HepG2 (cell line): ENCODE results near the gene DOK5. TPM values are rescaled to one million over a fixed set of nuclear protein-coding genes. Genes with fewer than 3 reads are reported as not detected.

Experiments used
- ATAC-seq: fragments of 200-7000 bp; cut with Tn5 transposase; 3 replicates; pipeline ENCODE4 v1.9.1; 2020; ENCODE audit warnings: mild to moderate bottlenecking, moderate library complexity
- BruUV-seq: library from RNA; stranded (reverse); fragments of 400-500 nt; replicated peaks from 2 replicates; lab custom pipeline; 2021; lab: Mats Ljungman, UMichigan
- CTCF ChIA-PET: fragments of 300-600 bp; formaldehyde crosslinking; extraction: SDS; loops from one replicate; lab custom pipeline; 2021; ENCODE audit warnings: low total read pairs, inconsistent platforms, low intra/inter-chr PET ratio; lab: Yijun Ruan, JAX
- POLR2A ChIA-PET: fragments of 350-600 bp; sonication (Branson Sonifier 250); formaldehyde crosslinking; loops from one replicate; lab custom pipeline; 2020; ENCODE audit warnings: antibody characterized with exemption, inconsistent platforms; lab: Yijun Ruan, JAX
- DNase-seq: peaks from one replicate; pipeline ENCODE4 v3.0.0-alpha.2; 2015; ENCODE audit warnings: low spot score
- FAIRE-seq: peaks from 3 replicates; lab custom pipeline; 2011; peaks lifted over from hg19 to GRCh38; lab: Jason Lieb, UNC
- H2AFZ ChIP-seq: one replicate; pipeline ENCODE4 v1.6.1; 2011; ENCODE audit warnings: low read length, inconsistent platforms
- H3K27ac ChIP-seq: fragments of 300-600 bp; 3 replicates; pipeline ENCODE4 v1.8.0; 2011; ENCODE audit warnings: mixed run types, mild to moderate bottlenecking, mixed read lengths, low read length, inconsistent platforms; ENCODE audit not compliant: insufficient read depth; ENCODE audit errors: extremely low read length
- H3K27me3 ChIP-seq, 2 experiments: fragments of 200-600 bp in 1 of 2; 2 replicates in 1 of 2; 3 replicates in 1 of 2; pipeline versions ENCODE4 v1.6.0 to v1.8.0; 2011; ENCODE audit warnings: low read length in 2 of 2, mild to moderate bottlenecking in 2 of 2, moderate library complexity in 2 of 2, inconsistent platforms in 1 of 2; ENCODE audit not compliant: insufficient read depth in 2 of 2, control insufficient read depth in 1 of 2
- H3K36me3 ChIP-seq, 2 experiments: fragments of 200-600 bp in 1 of 2; replicated peaks in 1 of 2; 2 replicates in 1 of 2; 3 replicates in 1 of 2; pipeline versions ENCODE4 v1.5.1 to v1.8.0; 2011; ENCODE audit warnings: low read length in 2 of 2, inconsistent platforms in 1 of 2; ENCODE audit not compliant: insufficient read depth in 2 of 2, control insufficient read depth in 1 of 2
- H3K4me1 ChIP-seq: 2 replicates; pipeline ENCODE4 v1.5.1; 2012; ENCODE audit warnings: low read length, inconsistent platforms; ENCODE audit not compliant: insufficient read depth
- H3K4me2 ChIP-seq: 2 replicates; pipeline ENCODE4 v1.6.0; 2011; ENCODE audit warnings: low read depth, low read length, inconsistent platforms
- H3K4me3 ChIP-seq, 3 experiments: fragments of 200-600 bp in 1 of 3; sonication (generic), shearing (Covaris generic) in 1 of 3; replicated peaks in 1 of 3; 2 replicates each; pipeline ENCODE4 v1.5.1; 2011 to 2016; ENCODE audit warnings: low read length in 3 of 3, inconsistent platforms in 2 of 3, low read depth in 2 of 3, mild to moderate bottlenecking in 2 of 3, control low read depth in 1 of 3, mixed read lengths in 1 of 3; ENCODE audit not compliant: insufficient read depth in 1 of 3
- H3K79me2 ChIP-seq: one replicate; pipeline ENCODE4 v1.6.1; 2011; ENCODE audit warnings: low read length, inconsistent platforms; ENCODE audit not compliant: insufficient read depth
- H3K9ac ChIP-seq: 2 replicates; pipeline ENCODE4 v1.6.0; 2011; ENCODE audit warnings: mild to moderate bottlenecking, low read depth, low read length, inconsistent platforms; ENCODE audit not compliant: insufficient read depth
- H3K9me3 ChIP-seq: 2 replicates; pipeline ENCODE4 v1.5.1; 2012; ENCODE audit warnings: mild to moderate bottlenecking, low read length
- H4K20me1 ChIP-seq: 2 replicates; pipeline ENCODE4 v1.6.0; 2011; ENCODE audit warnings: inconsistent platforms, mild to moderate bottlenecking, low read length, moderate library complexity; ENCODE audit not compliant: insufficient read depth
- AKNA ChIP-seq: sonication (generic); formaldehyde crosslinking; IDR thresholded peaks from 2 replicates; pipeline ENCODE4 v1.4.0; 2020; ENCODE audit warnings: missing genetic modification reagents, borderline replicate concordance
- HNRNPL ChIP-seq: fragments of 200-400 bp; formaldehyde crosslinking; IDR thresholded peaks from 2 replicates; pipeline ENCODE4 v1.6.1; 2017; ENCODE audit warnings: mild to moderate bottlenecking, low read depth, low read length
- NFIC ChIP-seq: IDR thresholded peaks from 2 replicates; pipeline ENCODE4 v1.6.1; 2012; ENCODE audit warnings: mild to moderate bottlenecking, low read length, inconsistent platforms
- PAF1 ChIP-seq: IDR thresholded peaks from 2 replicates; pipeline ENCODE4 v1.6.1; 2016; ENCODE audit warnings: missing genetic modification reagents, missing compliant biosample characterization
- ZBTB40 ChIP-seq, 2 experiments: fragments of 450-650 bp in 1 of 2; sonication (generic) in 1 of 2; formaldehyde crosslinking in 1 of 2; IDR thresholded peaks; 2 replicates each; pipeline versions ENCODE4 v1.6.1 to v1.8.0; 2016 to 2022; ENCODE audit warnings: antibody characterized with exemption in 1 of 2, mild to moderate bottlenecking in 1 of 2, missing genetic modification reagents in 1 of 2
- ZNF510 ChIP-seq: sonication (generic); formaldehyde crosslinking; IDR thresholded peaks from 2 replicates; pipeline ENCODE4 v1.4.0; 2020; ENCODE audit warnings: low read depth, mild to moderate bottlenecking, missing genetic modification reagents
- WGBS: methylation state at CpG from one replicate; pipeline ENCODE4 v1.1.6; 2017; ENCODE audit warnings: low lambda C conversion rate; 5-methylcytosine and 5-hydroxymethylcytosine counted together
- in situ Hi-C: cut with HindIII; loops from 2 replicates; pipeline ENCODE4 v1.10.0; 2017; ENCODE audit warnings: low pct_unique_long_range_greater_than_20kb; ENCODE audit not compliant: extremely low pct_ligation_motif_present
- intact Hi-C: fragments of 100-400 bp; cut with micrococcal nuclease; formaldehyde crosslinking; loops from one replicate; pipeline ENCODE4 v1.10.0; 2022; ENCODE audit not compliant: unreplicated experiment
- polyA plus RNA-seq, 8 experiments: library from polyadenylated mRNA; depleted of rRNA in 3 of 8; stranded (reverse) in 7 of 8; unstranded in 1 of 8; fragments of >200 nt; fragmentation: Illumina TruSeq in 4 of 8; extraction: Trizol in 4 of 8; gene quantifications; 2 replicates each; pipeline versions ENCODE4 v1.2.1 to v1.2.3, GENCODE V29; 2011 to 2016; ENCODE audit warnings: low read depth in 4 of 8, missing spikeins in 1 of 8, mixed read lengths in 1 of 8; ENCODE audit not compliant: insufficient read depth in 1 of 8
- total RNA-seq, 5 experiments: library from RNA; depleted of rRNA; stranded (reverse); fragments of >200 nt; fragmentation: Illumina TruSeq; extraction: Trizol; gene quantifications; 2 replicates each; pipeline ENCODE4 v1.2.3, GENCODE V29; 2016; ENCODE audit warnings: low read depth in 1 of 5

Gene DOK5
- total and polyA plus RNA-seq, 2 of the 13 experiments (the other 11 are each of a cell fraction or from before 2014, with no cell fraction given) = not detected

GRCh38 chr20:54491506-54491905 lies 16.1 kb downstream of the DOK5 start (continued):
- no peak for TF ChIP-seq ZBTB40 (IDR thresholded peaks at IDR 0.05)
- TF ChIP-seq ZBTB40 (CRISPR knock-in tag; IDR thresholded peaks at IDR 0.05) = no peak
- TF ChIP-seq, all 625 proteins: peak for 0

- BruUV-seq = no TSS peak
- TF ChIP-seq ZNF510 (no peak), AKNA (CRISPR knock-in tag) (no peak), PAF1 (CRISPR knock-in tag) (no peak), NFIC (no peak), HNRNPL (no peak)
Observed at GRCh38 chr20:54494303-54495006, 19.1 kb downstream of the DOK5 start.

More at GRCh38 chr20:54494303-54495006, 19.1 kb downstream of the DOK5 start:
- Histone ChIP-seq H3K4me2 (no peak overlapping the region), H3K4me1 (no peaks in the 10 kb centered on the region), H3K4me3 (no peak overlapping the region), H3K79me2 (no peaks in the 10 kb centered on the region), H3K9me3 (no peaks in the 10 kb centered on the region), H4K20me1 (no peaks in the 10 kb centered on the region), H3K27me3 (peaks cover 0 to 2% of the 10 kb centered on the region in 2 experiments; a peak in 1 of 5 replicates), H3K9ac (no peak overlapping the region), H2AFZ (no peak overlapping the region), H3K36me3 (no peaks in the 10 kb centered on the region), H3K27ac (no peak overlapping the region)
- DNase-seq (no peak), FAIRE-seq (no peak), ATAC-seq (no peak)
- in situ Hi-C loops = no loop called here
- ChIA-PET CTCF (no interaction called here), POLR2A (no interaction called here)
- intact Hi-C loops = no loop called here
- WGBS = 22% methylated on average over 3 of the region's 3 CpGs
